ENCODE measurements around the gene JMJD1C.

The JMJD1C gene

DNA sequence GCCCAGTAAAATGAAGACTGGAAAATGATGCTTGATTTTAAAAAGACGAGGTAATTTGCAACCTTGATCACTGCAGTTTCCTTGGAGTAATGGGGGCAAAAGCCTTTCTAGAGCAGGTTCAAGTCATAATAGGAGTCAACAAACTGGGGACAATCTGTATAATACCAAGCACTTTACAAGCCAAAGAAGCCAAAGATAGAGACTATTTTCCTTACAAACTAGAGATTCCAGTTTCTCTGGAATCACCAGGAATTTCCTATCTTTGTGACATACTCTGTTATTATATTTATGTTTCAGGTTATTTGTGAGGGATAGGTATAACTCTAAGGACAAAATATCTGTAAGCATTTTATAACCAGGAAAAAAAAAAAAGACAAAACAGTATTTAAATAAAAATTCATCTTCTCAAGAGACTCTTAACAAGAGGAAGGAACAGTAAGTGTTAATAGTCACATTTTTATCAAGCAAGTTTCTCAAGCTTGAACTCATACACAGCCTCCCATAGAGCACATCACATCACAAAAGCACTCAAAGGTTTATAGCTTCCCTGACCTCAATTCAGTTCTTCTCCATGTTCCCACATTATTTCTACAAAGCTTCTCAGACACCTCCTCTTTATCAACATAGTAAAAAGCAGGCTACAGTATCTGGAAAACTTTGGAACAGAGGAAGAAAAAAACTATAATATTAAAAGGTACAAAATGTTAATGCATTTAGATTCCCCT is 18.9 kb downstream of the JMJD1C start:
- Histone ChIP-seq H3F3A (ENCODE audit: insufficient read depth) (0 out of 2 replicates have a peak, but pooled peaks cover 2% of the 10 kb centered on the region), H2AFZ (ENCODE audit: low read depth, low read length, severe bottlenecking) (no peak overlapping the region), H3K9ac (ENCODE audit: low read length) (no peak overlapping the region), H3K79me2 (ENCODE audit: insufficient read depth, low read length) (peaks cover 16% of the 10 kb centered on the region), H3K9me3 (ENCODE audit: insufficient read depth, low read length) (no peaks in the 10 kb centered on the region), H3K4me3 (ENCODE audit: insufficient read depth, low read length, poor library complexity, severe bottlenecking) (no peak overlapping the region), H3K9me2 (replicated peaks; ENCODE audit: insufficient read depth, low read length) (no peaks in the 10 kb centered on the region), H3K27me3 (ENCODE audit: low read length) (no peaks in the 10 kb centered on the region), H4K20me1 (ENCODE audit: low read depth, low read length) (peaks cover 12% of the 10 kb centered on the region; the same call in 1 of the 2 replicates), H3K4me2 (ENCODE audit: low read depth, low read length, poor library complexity, severe bottlenecking) (no peak overlapping the region), H3K27ac (ENCODE audit: low read depth, low read length) (no peak overlapping the region), H3K36me3 (ENCODE audit: low read length) (no peaks in the 10 kb centered on the region)
- no peak for TF ChIP-seq EZH2phosphoT487 (conservative IDR thresholded peaks at IDR 0.05; ENCODE audit: low read length)
- TF ChIP-seq CTCF (IDR thresholded peaks at IDR 0.05; ENCODE audit: insufficient read depth, low read length, poor library complexity, severe bottlenecking) = no peak

- Histone ChIP-seq H2AFZ (ENCODE audit: low read depth, low read length, severe bottlenecking) (no peak overlapping the region), H3K4me2 (ENCODE audit: low read depth, low read length, poor library complexity, severe bottlenecking) (no peak overlapping the region), H3K9me3 (ENCODE audit: insufficient read depth, low read length) (no peaks in the 10 kb centered on the region), H3K9ac (ENCODE audit: low read length) (no peak overlapping the region), H3F3A (ENCODE audit: insufficient read depth) (no peaks in the 10 kb centered on the region), H4K20me1 (ENCODE audit: low read depth, low read length) (peaks cover 8% of the 10 kb centered on the region), H3K79me2 (ENCODE audit: insufficient read depth, low read length) (peaks cover 9% of the 10 kb centered on the region), H3K9me2 (replicated peaks; ENCODE audit: insufficient read depth, low read length) (no peaks in the 10 kb centered on the region), H3K27ac (ENCODE audit: low read depth, low read length) (no peak overlapping the region), H3K36me3 (ENCODE audit: low read length) (no peaks in the 10 kb centered on the region), H3K27me3 (ENCODE audit: low read length) (no peaks in the 10 kb centered on the region), H3K4me3 (ENCODE audit: insufficient read depth, low read length, poor library complexity, severe bottlenecking) (no peak overlapping the region)
- TF ChIP-seq CTCF (IDR thresholded peaks at IDR 0.05; ENCODE audit: insufficient read depth, low read length, poor library complexity, severe bottlenecking) (no peak), EZH2phosphoT487 (conservative IDR thresholded peaks at IDR 0.05; ENCODE audit: low read length) (no peak)
Measured at GRCh38 chr10:63441404-63441803, 24.4 kb downstream of the JMJD1C start.

DNA sequence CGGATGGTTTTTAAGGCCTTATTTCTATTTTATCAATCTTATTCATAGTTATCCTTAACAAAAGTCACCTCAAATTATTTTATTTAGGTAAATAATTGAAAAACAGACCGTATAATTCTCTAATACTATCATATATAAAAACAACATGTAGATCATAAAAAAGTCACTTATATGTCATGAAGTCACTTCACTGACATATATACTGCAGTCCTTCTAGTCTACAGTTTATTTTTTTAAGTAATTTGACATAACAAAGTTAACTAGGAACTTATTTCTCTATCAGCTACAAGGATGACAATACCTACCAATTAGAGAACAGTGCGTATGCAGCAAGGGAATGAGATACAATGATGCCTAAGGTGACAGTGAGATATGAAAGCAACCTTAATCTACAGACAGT is 26.2 kb downstream of the JMJD1C start:
- Histone ChIP-seq H3K36me3 (ENCODE audit: low read length) (no peaks in the 10 kb centered on the region), H3K9me3 (ENCODE audit: insufficient read depth, low read length) (no peaks in the 10 kb centered on the region), H2AFZ (ENCODE audit: low read depth, low read length, severe bottlenecking) (no peak overlapping the region), H4K20me1 (ENCODE audit: low read depth, low read length) (peaks cover 8% of the 10 kb centered on the region), H3K4me2 (ENCODE audit: low read depth, low read length, poor library complexity, severe bottlenecking) (no peak overlapping the region), H3F3A (ENCODE audit: insufficient read depth) (no peaks in the 10 kb centered on the region), H3K9ac (ENCODE audit: low read length) (no peak overlapping the region), H3K27me3 (ENCODE audit: low read length) (no peaks in the 10 kb centered on the region), H3K4me3 (ENCODE audit: insufficient read depth, low read length, poor library complexity, severe bottlenecking) (no peak overlapping the region), H3K27ac (ENCODE audit: low read depth, low read length) (no peak overlapping the region), H3K9me2 (replicated peaks; ENCODE audit: insufficient read depth, low read length) (no peaks in the 10 kb centered on the region), H3K79me2 (ENCODE audit: insufficient read depth, low read length) (peaks cover 9% of the 10 kb centered on the region)
- TF ChIP-seq CTCF (IDR thresholded peaks at IDR 0.05; ENCODE audit: insufficient read depth, low read length, poor library complexity, severe bottlenecking) (no peak), EZH2phosphoT487 (conservative IDR thresholded peaks at IDR 0.05; ENCODE audit: low read length) (no peak)

Data from SU-DHL-6 (cell line).